ENCODE results near the gene JARID2. TPM values are rescaled to one million over a fixed set of nuclear protein-coding genes. Genes with fewer than 3 reads are reported as not detected.
A peak's percentile ranks its signal among the peaks of the same experiment; 100 is the strongest.

JARID2 gene
- total RNA-seq, 4 donors from 2014 or later, result 11.6 to 22.5 (median 16.4) TPM

DNA sequence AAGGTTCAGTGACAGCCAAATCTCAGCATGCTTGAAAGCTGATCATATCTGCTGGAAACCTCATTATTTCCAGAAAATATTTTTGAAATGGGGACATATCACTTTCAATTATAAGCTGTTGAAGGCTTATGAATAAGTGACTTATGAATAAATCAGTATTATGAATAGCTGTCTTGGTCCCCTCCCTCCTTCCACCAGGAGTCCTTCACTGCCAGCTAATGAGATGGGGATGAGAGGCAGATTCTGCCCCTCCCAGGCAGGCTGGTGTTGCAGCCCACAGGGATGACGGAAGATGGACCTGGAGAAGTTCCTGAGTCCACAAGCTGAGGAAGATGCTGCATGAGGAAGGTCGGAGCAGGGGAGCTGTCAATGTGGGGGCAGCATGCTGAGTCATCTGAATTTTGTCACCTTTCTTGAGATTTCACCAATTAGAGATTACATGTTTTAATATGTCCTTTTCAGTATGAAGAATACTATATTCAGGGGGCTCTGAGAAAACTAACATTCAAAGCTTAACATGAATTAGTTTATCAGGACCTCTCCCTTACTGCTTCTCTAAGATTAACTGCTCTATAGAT lies 304.8 kb downstream of the JARID2 start:
- Histone ChIP-seq H3K9me3 (no peaks in the 10 kb centered on the region), H3K4me1 (peaks cover 12 to 22% of the 10 kb centered on the region in 2 donors), H3K27ac (no peak overlapping the region), H3K4me3 (no peak overlapping the region), H3K27me3 (no peaks in the 10 kb centered on the region), H3K36me3 (no peaks in the 10 kb centered on the region)
- in situ Hi-C loops (cut with MboI; ENCODE audit: low sequenced_read_pairs in 4 of 4) (no loop called here), intact Hi-C loops (cut with DNase I; ENCODE audit: low total_unique reads) (no loop called here)
- DNase-seq, result no peak
- TF ChIP-seq CTCF (IDR thresholded peaks at IDR 0.05 in 4 of 5, conservative IDR thresholded peaks at IDR 0.05 in 1 of 5) (no peak), POLR2A (IDR thresholded peaks at IDR 0.05) (no peak)
- no peak for ATAC-seq

DNA sequence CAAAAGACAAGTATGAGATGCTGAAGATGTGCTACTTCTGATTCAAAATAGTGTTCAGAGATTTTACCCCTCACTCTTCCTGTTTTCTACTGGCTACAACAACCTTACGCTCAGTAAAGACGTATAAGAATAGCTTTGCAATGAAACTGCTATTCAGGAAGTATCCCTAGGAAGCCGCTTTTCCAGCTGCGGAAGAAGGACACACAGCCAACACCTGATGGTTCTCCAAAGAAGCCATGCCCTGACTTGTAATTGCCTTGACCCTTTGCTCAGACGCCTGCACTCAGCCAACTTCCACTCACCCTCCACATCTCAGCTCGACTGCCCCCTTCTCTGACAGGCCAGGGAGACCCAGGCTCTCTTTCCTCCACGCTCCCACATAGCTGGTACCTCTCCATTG lies 305.4 kb downstream of the JARID2 start:
- no peaks in the 10 kb centered on the region for H3K9me3 ChIP-seq
- intact Hi-C loops (cut with DNase I; ENCODE audit: low total_unique reads), result no loop called here

DNA sequence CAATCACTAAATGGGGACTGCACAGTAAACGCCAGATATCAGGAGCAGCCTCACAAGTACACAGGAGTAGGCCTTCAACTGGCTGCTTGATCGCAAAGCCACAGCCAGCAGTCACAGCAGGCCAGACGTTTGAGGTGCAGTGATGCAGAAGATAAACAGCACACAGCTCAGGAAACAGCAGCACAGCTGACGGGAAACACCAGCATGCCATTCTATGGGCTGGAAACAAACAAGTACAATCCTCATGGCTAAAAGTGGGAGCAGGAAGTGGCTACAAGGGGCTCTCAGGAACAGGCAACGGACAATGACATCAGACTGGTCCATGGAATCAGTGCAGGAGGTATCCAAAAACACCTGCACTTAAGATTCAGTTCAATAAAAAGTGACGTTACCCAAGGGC lies 305.9 kb downstream of the JARID2 start:
- H3K4me3 ChIP-seq, result no peak overlapping the region
- no peaks in the 10 kb centered on the region for H3K36me3 ChIP-seq
- TF ChIP-seq CTCF (IDR thresholded peaks at IDR 0.05 in 4 of 5, conservative IDR thresholded peaks at IDR 0.05 in 1 of 5) (no peak), POLR2A (IDR thresholded peaks at IDR 0.05) (no peak)
- peaks cover 11 to 22% of the 10 kb centered on the region in 2 donors for H3K4me1 ChIP-seq
- H3K27ac ChIP-seq, result peak overlapping the region in 3 of 4 donors; percentile 16 to 40 (median 22)
- no peaks in the 10 kb centered on the region for H3K9me3 ChIP-seq
- H3K27me3 ChIP-seq, result no peaks in the 10 kb centered on the region
- in situ Hi-C loops (cut with MboI; ENCODE audit: low sequenced_read_pairs in 4 of 4) (no loop called here), intact Hi-C loops (cut with DNase I; ENCODE audit: low total_unique reads) (no loop called here)
- no peak for DNase-seq
- ATAC-seq, result peak; percentile 38 to 45

More for the DNA sequence above, 305.4 kb downstream of the JARID2 start:
- peaks cover 11 to 22% of the 10 kb centered on the region in 2 donors for H3K4me1 ChIP-seq
- no peak overlapping the region for H3K4me3 ChIP-seq
- H3K36me3 ChIP-seq, result no peaks in the 10 kb centered on the region
- ATAC-seq (peak in 1 of 2 donors; percentile 8), DNase-seq (no peak)
- in situ Hi-C loops (cut with MboI; ENCODE audit: low sequenced_read_pairs in 4 of 4), result no loop called here
- no peak for TF ChIP-seq POLR2A (IDR thresholded peaks at IDR 0.05)
- TF ChIP-seq CTCF (IDR thresholded peaks at IDR 0.05 in 4 of 5, conservative IDR thresholded peaks at IDR 0.05 in 1 of 5), result no peak
- H3K27me3 ChIP-seq, result no peaks in the 10 kb centered on the region
- peak overlapping the region in 3 of 4 donors; percentile 16 to 40 (median 22) for H3K27ac ChIP-seq

- H3K27me3 ChIP-seq, result no peaks in the 10 kb centered on the region
- no peak for ATAC-seq
- H3K36me3 ChIP-seq, result no peaks in the 10 kb centered on the region
- H3K4me1 ChIP-seq, result peaks cover 11 to 22% of the 10 kb centered on the region in 2 donors
- intact Hi-C loops (cut with DNase I; ENCODE audit: low total_unique reads) (no loop called here), in situ Hi-C loops (cut with MboI; ENCODE audit: low sequenced_read_pairs in 4 of 4) (no loop called here)
- no peak overlapping the region for H3K27ac ChIP-seq
- no peak overlapping the region for H3K4me3 ChIP-seq
- no peak for DNase-seq
- no peaks in the 10 kb centered on the region for H3K9me3 ChIP-seq
- TF ChIP-seq POLR2A (IDR thresholded peaks at IDR 0.05) (no peak), CTCF (IDR thresholded peaks at IDR 0.05 in 4 of 5, conservative IDR thresholded peaks at IDR 0.05 in 1 of 5) (no peak)
Measured at GRCh38 chr6:15553031-15553430, 307.2 kb downstream of the JARID2 start.

All from gastrocnemius medialis (tissue), 4 donors.